ENCODE measurements around the gene CEND1. TPM values are rescaled to one million over a fixed set of nuclear protein-coding genes. Genes with fewer than 3 reads are reported as not detected.

Gene CEND1
- polyA plus RNA-seq, 1 donor from 2014 or later, result 11.8 TPM

- Histone ChIP-seq H4K20me1 (ENCODE audit: insufficient read depth) (peaks cover 3% of the 10 kb centered on the region), H3K27me3 (ENCODE audit: insufficient read depth, low read depth, low read length) (no peaks in the 10 kb centered on the region), H3K9me3 (ENCODE audit: low read length) (no peaks in the 10 kb centered on the region), H3K4me2 (ENCODE audit: low read length) (no peak overlapping the region), H3K79me2 (replicated peaks; ENCODE audit: insufficient read depth, low read length) (peaks cover 22% of the 10 kb centered on the region), H3K9ac (ENCODE audit: low read length) (no peak overlapping the region), H3K36me3 (ENCODE audit: insufficient read depth, low read length) (no peaks in the 10 kb centered on the region), H3K9me2 (ENCODE audit: insufficient read depth, low read length) (no peaks in the 10 kb centered on the region), H3K27ac (ENCODE audit: low read length) (no peak overlapping the region), H3F3A (ENCODE audit: insufficient read depth, low read length, poor library complexity, severe bottlenecking) (no peaks in the 10 kb centered on the region), H3K4me3 (ENCODE audit: low read length) (no peak overlapping the region), H2AFZ (ENCODE audit: low read depth, low read length) (no peak overlapping the region)
- no peak for TF ChIP-seq EZH2 (IDR thresholded peaks at IDR 0.05; ENCODE audit: borderline replicate concordance, insufficient read depth, low read length, poor library complexity, severe bottlenecking)
- TF ChIP-seq TAF1 (IDR thresholded peaks at IDR 0.05; ENCODE audit: low read depth), result no peak
- no peak for TF ChIP-seq POLR2AphosphoS5 (IDR thresholded peaks at IDR 0.05)
- no peak for TF ChIP-seq EP300 (conservative IDR thresholded peaks at IDR 0.05; ENCODE audit: poor library complexity, severe bottlenecking)
- TF ChIP-seq MXI1 (conservative IDR thresholded peaks at IDR 0.05; ENCODE audit: poor library complexity, severe bottlenecking), result no peak
- no peak for TF ChIP-seq SMC3 (conservative IDR thresholded peaks at IDR 0.05; ENCODE audit: poor library complexity)
- TF ChIP-seq REST (IDR thresholded peaks at IDR 0.05; ENCODE audit: borderline replicate concordance), result no peak
These were observed 18.2 kb downstream of the CEND1 start for GRCh38 chr11:771617-772204.

- H3K4me2 ChIP-seq (ENCODE audit: low read length), result no peak overlapping the region
- peaks cover 15% of the 10 kb centered on the region for H3K79me2 ChIP-seq (replicated peaks; ENCODE audit: insufficient read depth, low read length)
- TF ChIP-seq CTCF (IDR thresholded peaks at IDR 0.05; ENCODE audit: poor library complexity, severe bottlenecking) (no peak), POLR2AphosphoS5 (IDR thresholded peaks at IDR 0.05) (no peak), REST (IDR thresholded peaks at IDR 0.05; ENCODE audit: borderline replicate concordance) (no peak), EP300 (conservative IDR thresholded peaks at IDR 0.05; ENCODE audit: poor library complexity, severe bottlenecking) (no peak)
- no peak overlapping the region for H2AFZ ChIP-seq (ENCODE audit: low read depth, low read length)
- no peaks in the 10 kb centered on the region for H3K36me3 ChIP-seq (ENCODE audit: insufficient read depth, low read length)
- no peaks in the 10 kb centered on the region for H3K9me3 ChIP-seq (ENCODE audit: low read length)
- no peak overlapping the region for H3K4me3 ChIP-seq (ENCODE audit: low read length)
- no peaks in the 10 kb centered on the region for H3K9me2 ChIP-seq (ENCODE audit: insufficient read depth, low read length)
- peaks cover 3% of the 10 kb centered on the region for H4K20me1 ChIP-seq (ENCODE audit: insufficient read depth)
- H3K9ac ChIP-seq (ENCODE audit: low read length), result no peak overlapping the region
- H3K27ac ChIP-seq (ENCODE audit: low read length), result no peak overlapping the region
- no peaks in the 10 kb centered on the region for H3K27me3 ChIP-seq (ENCODE audit: insufficient read depth, low read depth, low read length)
- no peaks in the 10 kb centered on the region for H3F3A ChIP-seq (ENCODE audit: insufficient read depth, low read length, poor library complexity, severe bottlenecking)
These were observed 19.0 kb downstream of the CEND1 start for GRCh38 chr11:770642-771616.
